ENCODE results near the gene ARSI.

DNA sequence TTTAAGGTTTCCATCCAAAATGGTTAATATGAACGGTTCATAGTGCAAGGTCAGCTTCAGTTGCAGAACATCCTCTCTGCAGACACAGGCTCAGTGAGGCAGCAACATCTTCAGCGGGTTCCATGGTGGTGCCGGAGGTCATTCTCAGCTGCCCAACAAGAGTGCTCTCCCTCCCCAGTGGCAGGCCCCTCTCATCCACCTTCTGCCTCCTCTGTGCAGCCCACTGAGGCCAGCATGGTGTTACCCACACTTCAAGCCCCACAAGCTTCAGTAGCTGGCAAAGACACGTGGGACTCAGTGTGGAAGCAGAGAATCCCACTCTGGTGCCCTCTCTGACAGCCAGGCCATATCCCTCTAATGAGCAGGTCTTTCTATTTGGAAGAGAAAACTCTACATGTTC lies 4.1 kb upstream of the ARSI start:
- TF ChIP-seq, protein P1, sequence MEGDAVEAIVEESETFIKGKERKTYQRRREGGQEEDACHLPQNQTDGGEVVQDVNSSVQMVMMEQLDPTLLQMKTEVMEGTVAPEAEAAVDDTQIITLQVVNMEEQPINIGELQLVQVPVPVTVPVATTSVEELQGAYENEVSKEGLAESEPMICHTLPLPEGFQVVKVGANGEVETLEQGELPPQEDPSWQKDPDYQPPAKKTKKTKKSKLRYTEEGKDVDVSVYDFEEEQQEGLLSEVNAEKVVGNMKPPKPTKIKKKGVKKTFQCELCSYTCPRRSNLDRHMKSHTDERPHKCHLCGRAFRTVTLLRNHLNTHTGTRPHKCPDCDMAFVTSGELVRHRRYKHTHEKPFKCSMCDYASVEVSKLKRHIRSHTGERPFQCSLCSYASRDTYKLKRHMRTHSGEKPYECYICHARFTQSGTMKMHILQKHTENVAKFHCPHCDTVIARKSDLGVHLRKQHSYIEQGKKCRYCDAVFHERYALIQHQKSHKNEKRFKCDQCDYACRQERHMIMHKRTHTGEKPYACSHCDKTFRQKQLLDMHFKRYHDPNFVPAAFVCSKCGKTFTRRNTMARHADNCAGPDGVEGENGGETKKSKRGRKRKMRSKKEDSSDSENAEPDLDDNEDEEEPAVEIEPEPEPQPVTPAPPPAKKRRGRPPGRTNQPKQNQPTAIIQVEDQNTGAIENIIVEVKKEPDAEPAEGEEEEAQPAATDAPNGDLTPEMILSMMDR (conservative IDR thresholded peaks at IDR 0.05), result no peak
- TF ChIP-seq ZFX (IDR thresholded peaks at IDR 0.05), result no peak
